DND-41 (cell line): ENCODE measurements around the gene FUT1.

Experiments
- EZH2 ChIP-seq: IDR thresholded peaks from 3 replicates; pipeline ENCODE4 v1.6.1; 2012; ENCODE audit warnings: borderline replicate concordance, low read depth, mild to moderate bottlenecking, moderate library complexity, low read length, inconsistent platforms; ENCODE audit not compliant: severe bottlenecking
- TF ChIP-seq, protein P1 (sequence below): IDR thresholded peaks from 2 replicates; pipeline ENCODE4 v1.5.1; 2012; ENCODE audit warnings: borderline replicate concordance, low read length, moderate library complexity, mild to moderate bottlenecking; ENCODE audit not compliant: poor library complexity, severe bottlenecking; ENCODE audit errors: extremely low read depth

DNA sequence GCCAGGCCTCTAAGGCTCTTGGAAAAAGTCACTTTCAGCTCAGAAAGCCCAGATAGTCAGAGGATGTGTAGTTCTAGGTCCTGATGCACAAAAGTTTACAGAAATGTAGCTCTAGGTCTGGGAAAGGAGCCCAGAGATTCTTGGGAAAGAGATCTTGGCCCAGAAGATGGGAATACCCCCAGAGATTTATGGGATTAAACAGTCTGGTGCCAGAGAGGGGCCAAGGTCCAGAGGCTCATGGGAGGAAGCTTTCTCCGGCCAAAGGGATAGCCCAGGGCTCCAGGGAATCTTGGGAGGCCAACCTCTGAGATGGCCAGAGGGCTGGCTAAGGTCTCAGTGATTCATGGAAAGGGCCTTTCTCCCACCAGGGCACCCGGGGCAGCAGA lies 43.2 kb upstream of the FUT1 start:
- TF ChIP-seq, protein P1, sequence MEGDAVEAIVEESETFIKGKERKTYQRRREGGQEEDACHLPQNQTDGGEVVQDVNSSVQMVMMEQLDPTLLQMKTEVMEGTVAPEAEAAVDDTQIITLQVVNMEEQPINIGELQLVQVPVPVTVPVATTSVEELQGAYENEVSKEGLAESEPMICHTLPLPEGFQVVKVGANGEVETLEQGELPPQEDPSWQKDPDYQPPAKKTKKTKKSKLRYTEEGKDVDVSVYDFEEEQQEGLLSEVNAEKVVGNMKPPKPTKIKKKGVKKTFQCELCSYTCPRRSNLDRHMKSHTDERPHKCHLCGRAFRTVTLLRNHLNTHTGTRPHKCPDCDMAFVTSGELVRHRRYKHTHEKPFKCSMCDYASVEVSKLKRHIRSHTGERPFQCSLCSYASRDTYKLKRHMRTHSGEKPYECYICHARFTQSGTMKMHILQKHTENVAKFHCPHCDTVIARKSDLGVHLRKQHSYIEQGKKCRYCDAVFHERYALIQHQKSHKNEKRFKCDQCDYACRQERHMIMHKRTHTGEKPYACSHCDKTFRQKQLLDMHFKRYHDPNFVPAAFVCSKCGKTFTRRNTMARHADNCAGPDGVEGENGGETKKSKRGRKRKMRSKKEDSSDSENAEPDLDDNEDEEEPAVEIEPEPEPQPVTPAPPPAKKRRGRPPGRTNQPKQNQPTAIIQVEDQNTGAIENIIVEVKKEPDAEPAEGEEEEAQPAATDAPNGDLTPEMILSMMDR: no peak
- no peak for TF ChIP-seq EZH2
